Skeletal muscle tissue (tissue), 4 donors: Measurements from ENCODE around the gene UNC50. TPM values are rescaled to one million over a fixed set of nuclear protein-coding genes. Genes with fewer than 3 reads are reported as not detected.

Experiments
- H3K27ac ChIP-seq: one replicate; pipeline ENCODE4 v1.7.0; 2013; ENCODE audit warnings: mild to moderate bottlenecking, low read depth, low read length, inconsistent platforms
- H3K27me3 ChIP-seq, 3 donors: one replicate each; pipeline ENCODE4 v1.7.0; 2013; ENCODE audit warnings: low read length in 3 of 3; ENCODE audit not compliant: control insufficient read depth in 3 of 3, insufficient read depth in 3 of 3
- H3K36me3 ChIP-seq, 3 donors: one replicate each; pipeline ENCODE4 v1.7.0; 2013; ENCODE audit warnings: low read length in 3 of 3; ENCODE audit not compliant: control insufficient read depth in 3 of 3, insufficient read depth in 3 of 3
- H3K4me1 ChIP-seq, 3 donors: one replicate each; pipeline ENCODE4 v1.7.0; 2013; ENCODE audit warnings: low read length in 3 of 3, mild to moderate bottlenecking in 3 of 3; ENCODE audit not compliant: control insufficient read depth in 3 of 3, insufficient read depth in 3 of 3
- H3K4me3 ChIP-seq, 3 donors: one replicate each; pipeline ENCODE4 v1.7.0; 2013; ENCODE audit warnings: low read length in 3 of 3
- H3K9ac ChIP-seq, 3 donors: one replicate each; pipeline ENCODE4 v1.7.0; 2013; ENCODE audit warnings: low read length in 3 of 3, mild to moderate bottlenecking in 3 of 3, moderate library complexity in 2 of 3, low read depth in 1 of 3
- H3K9me3 ChIP-seq, 3 donors: one replicate each; pipeline ENCODE4 v1.7.0; 2013; ENCODE audit warnings: low read length in 3 of 3; ENCODE audit not compliant: control insufficient read depth in 3 of 3
- total RNA-seq: library from RNA; depleted of rRNA; stranded (reverse); fragments of >200 nt; gene quantifications from one replicate; pipeline ENCODE4 v1.2.3, GENCODE V29; 2014
- donor health status: Osteomylitis.

UNC50 gene
- total RNA-seq, 1 donor from 2014 or later = 49.1 TPM

GRCh38 chr2:98565286-98565860, 43.0 kb upstream of the UNC50 start:
- H3K36me3 ChIP-seq = peaks cover 50 to 67% (median 51%) of the 10 kb centered on the region in 3 donors
- no peaks in the 10 kb centered on the region for H3K27me3 ChIP-seq
- H3K9me3 ChIP-seq = no peaks in the 10 kb centered on the region
- no peak overlapping the region for H3K4me3 ChIP-seq
- peaks cover 13 to 47% (median 26%) of the 10 kb centered on the region in 3 donors for H3K4me1 ChIP-seq
- no peak overlapping the region for H3K9ac ChIP-seq
- no peak overlapping the region for H3K27ac ChIP-seq

DNA sequence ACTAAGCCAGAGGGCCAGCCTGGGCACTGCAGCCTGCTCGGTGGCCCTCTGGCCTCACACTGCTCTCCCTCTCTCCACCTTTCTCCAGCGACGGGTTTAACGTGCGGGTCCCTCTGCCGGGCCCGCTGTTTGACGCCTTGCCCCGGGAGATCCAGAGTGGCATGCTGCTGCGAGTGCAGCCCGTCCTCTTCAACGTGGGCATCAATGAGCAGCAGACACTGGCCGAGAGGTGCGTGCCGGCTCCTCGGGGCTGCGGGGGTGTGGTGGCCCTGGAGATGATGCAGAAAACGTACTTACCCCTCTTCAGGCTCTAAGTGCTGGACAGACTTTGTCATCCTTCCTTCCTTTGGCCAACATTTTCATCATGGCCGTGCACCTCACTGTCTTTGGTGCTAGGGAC, 42.4 kb upstream of the UNC50 start:
- Histone ChIP-seq H3K4me3 (no peak overlapping the region), H3K4me1 (peaks cover 13 to 42% (median 20%) of the 10 kb centered on the region in 3 donors), H3K9ac (no peak overlapping the region), H3K27ac (no peak overlapping the region), H3K9me3 (no peaks in the 10 kb centered on the region), H3K27me3 (no peaks in the 10 kb centered on the region), H3K36me3 (peaks cover 50 to 68% (median 55%) of the 10 kb centered on the region in 3 donors)

DNA sequence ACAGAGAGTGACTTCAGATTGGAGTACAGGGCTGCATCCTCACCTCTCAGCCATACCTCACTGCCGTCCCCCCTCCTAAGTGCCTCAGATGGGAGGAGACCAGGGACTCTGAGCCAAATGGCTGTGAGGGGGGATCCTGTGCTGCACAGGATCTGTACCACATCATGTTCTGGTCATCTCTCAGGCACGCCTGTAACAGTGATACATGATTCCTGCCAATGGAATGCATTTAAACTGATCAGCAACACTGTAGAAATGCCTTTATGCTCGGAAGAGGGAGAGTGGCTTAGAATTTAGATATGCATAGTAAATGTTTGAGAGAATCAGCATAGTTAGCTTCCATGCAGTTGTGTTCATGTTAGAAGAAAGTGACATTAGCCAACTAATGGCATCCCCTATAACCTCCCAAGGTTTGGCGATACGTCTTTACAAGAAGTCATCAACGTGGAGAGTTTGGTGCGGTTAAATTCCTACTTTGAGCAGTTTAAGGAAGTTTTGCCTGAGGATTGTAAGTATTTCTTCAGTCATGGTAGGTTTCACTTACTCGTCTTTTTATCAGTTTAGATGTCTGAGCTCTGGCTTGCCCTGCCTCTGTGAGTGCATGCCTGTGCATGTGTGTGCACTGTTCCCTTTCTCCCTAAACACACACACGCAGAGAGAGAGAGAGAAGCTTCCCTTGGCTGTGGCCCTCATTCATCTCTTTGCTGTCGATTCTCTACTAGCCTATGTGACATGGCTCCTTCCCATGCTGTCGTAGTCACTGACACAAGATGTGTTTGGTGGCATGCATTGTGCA, 40.0 kb upstream of the UNC50 start:
- Histone ChIP-seq H3K9ac (no peak overlapping the region), H3K9me3 (no peaks in the 10 kb centered on the region), H3K36me3 (peaks cover 57 to 83% (median 67%) of the 10 kb centered on the region in 3 donors), H3K4me3 (no peak overlapping the region), H3K27ac (no peak overlapping the region), H3K27me3 (no peaks in the 10 kb centered on the region), H3K4me1 (peaks cover 3 to 22% (median 6%) of the 10 kb centered on the region in 3 donors)

- H3K9ac ChIP-seq = no peak overlapping the region
- no peak overlapping the region for H3K27ac ChIP-seq
- H3K27me3 ChIP-seq = no peaks in the 10 kb centered on the region
- no peak overlapping the region for H3K4me3 ChIP-seq
- H3K9me3 ChIP-seq = no peaks in the 10 kb centered on the region
- peaks cover 57 to 79% (median 76%) of the 10 kb centered on the region in 3 donors for H3K36me3 ChIP-seq
- peaks cover 3 to 18% (median 4%) of the 10 kb centered on the region in 3 donors for H3K4me1 ChIP-seq
Observed at GRCh38 chr2:98569197-98569793, 39.1 kb upstream of the UNC50 start.

DNA sequence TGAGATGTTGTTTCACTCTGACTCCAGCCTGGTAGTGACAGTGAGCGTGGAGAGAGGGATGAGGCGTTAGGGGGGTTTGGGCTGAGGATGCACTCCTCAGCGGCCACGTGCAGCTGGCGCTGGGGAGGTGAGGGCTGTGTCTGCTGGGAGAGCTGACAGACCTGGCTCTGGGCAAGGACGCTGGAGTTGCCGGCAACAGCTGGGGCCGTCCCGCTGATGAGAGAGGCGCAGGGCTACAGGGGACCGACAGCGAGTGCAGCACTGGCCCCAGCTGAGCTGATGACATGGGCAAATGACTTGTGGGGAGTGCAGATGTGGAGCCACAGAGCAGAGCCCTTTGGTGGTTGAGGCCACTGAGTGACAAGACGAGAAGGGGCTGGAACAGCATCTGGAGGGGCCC, 38.5 kb upstream of the UNC50 start:
- no peak overlapping the region for H3K4me3 ChIP-seq
- no peak overlapping the region for H3K9ac ChIP-seq
- H3K9me3 ChIP-seq = no peaks in the 10 kb centered on the region
- no peak overlapping the region for H3K27ac ChIP-seq
- peaks cover 60 to 77% (median 75%) of the 10 kb centered on the region in 3 donors for H3K36me3 ChIP-seq
- no peaks in the 10 kb centered on the region for H3K27me3 ChIP-seq
- peaks cover 0 to 15% (median 3%) of the 10 kb centered on the region in 3 donors for H3K4me1 ChIP-seq

DNA sequence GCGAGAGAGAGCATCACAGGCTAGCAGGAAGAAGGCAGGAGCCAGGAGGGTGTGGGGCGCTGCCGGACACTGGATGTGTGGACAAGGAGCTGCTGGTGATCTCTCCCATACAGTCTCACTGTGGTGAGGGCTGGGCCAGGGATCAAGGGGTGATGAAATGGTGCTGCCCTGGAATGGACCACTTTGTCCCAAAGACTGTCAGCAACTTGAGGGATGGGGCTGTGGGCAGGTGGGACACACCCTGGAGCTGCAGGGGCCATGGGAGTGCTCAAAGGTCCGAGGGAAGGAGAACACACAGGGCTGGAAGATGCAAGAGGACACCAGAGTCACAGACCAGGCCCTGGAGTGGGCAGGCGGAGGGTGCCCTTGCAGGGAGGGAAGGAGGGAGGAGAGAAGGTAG, 38.0 kb upstream of the UNC50 start:
- no peak overlapping the region for H3K27ac ChIP-seq
- H3K36me3 ChIP-seq = peaks cover 59 to 77% (median 75%) of the 10 kb centered on the region in 3 donors
- no peaks in the 10 kb centered on the region for H3K27me3 ChIP-seq
- H3K4me3 ChIP-seq = no peak overlapping the region
- H3K4me1 ChIP-seq = peaks cover 0 to 12% (median 1%) of the 10 kb centered on the region in 3 donors
- no peaks in the 10 kb centered on the region for H3K9me3 ChIP-seq
- H3K9ac ChIP-seq = no peak overlapping the region

DNA sequence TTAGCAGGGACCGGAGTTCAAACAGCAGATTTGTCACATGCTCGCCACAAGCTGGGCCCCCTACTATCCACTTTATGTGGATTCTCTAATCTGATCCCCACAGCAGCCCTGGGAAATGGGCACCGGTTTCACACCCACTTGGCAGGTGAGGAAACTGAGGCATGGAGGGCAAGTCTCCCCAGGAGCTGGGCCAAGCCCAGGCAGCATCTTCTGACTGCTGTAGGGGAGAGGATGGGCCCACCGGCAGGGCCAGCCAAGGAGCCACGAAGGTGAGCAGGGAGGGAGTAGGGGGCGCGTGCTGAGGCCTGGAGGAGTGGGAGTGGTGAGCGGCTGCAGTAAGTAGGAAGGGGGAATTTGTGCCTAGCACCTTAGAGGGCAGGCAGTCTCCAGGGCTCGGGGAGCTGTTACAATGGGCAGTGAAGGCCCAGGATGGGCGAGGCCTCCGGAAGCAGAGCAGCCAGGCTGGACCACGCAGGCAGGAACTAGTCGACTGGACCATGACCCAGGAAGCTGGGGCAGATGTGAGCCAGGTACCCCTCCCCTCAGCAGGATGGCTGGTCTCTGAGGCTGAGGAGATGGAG, 37.2 kb upstream of the UNC50 start:
- Histone ChIP-seq H3K27me3 (no peaks in the 10 kb centered on the region), H3K9me3 (no peaks in the 10 kb centered on the region), H3K4me1 (peaks cover 0 to 4% (median 0%) of the 10 kb centered on the region in 3 donors), H3K36me3 (peaks cover 52 to 76% (median 74%) of the 10 kb centered on the region in 3 donors), H3K4me3 (no peak overlapping the region), H3K27ac (no peak overlapping the region), H3K9ac (no peak overlapping the region)

- Histone ChIP-seq H3K27ac (no peak overlapping the region), H3K9ac (no peak overlapping the region), H3K9me3 (no peaks in the 10 kb centered on the region), H3K4me1 (no peaks in the 10 kb centered on the region), H3K27me3 (no peaks in the 10 kb centered on the region), H3K4me3 (no peak overlapping the region), H3K36me3 (peaks cover 50 to 74% (median 71%) of the 10 kb centered on the region in 3 donors)
Observed at GRCh38 chr2:98571796-98572195, 36.6 kb upstream of the UNC50 start.

DNA sequence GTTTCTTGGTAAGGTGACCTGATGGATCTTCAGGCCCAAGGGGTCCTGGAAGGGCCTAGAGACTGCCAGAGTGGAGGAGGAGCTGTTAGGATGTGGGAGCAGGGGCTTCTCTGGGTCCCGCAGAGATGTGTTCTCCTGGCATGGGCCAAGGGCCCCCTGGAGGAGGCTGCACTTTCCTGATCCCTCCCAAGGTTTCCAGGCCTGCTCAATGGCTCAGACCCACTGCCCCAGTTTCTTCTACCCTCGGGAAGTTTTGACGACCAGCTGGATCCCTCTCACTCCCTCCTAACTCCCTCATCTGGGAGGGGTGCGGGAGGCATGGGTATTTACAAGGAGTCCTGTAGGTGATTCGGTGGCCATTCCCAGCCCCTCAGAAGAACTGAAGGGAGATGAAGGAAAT, 36.2 kb upstream of the UNC50 start:
- H3K9ac ChIP-seq = no peak overlapping the region
- no peaks in the 10 kb centered on the region for H3K27me3 ChIP-seq
- H3K4me1 ChIP-seq = no peaks in the 10 kb centered on the region
- H3K9me3 ChIP-seq = no peaks in the 10 kb centered on the region
- no peak overlapping the region for H3K4me3 ChIP-seq
- peaks cover 50 to 74% (median 70%) of the 10 kb centered on the region in 3 donors for H3K36me3 ChIP-seq
- no peak overlapping the region for H3K27ac ChIP-seq
